A549 (cell line): Measurements from ENCODE around the gene PCDHB12. TPM values are rescaled to one million over a fixed set of nuclear protein-coding genes. Genes with fewer than 3 reads are reported as not detected.
"Not testable (repeated sequence)": the region's sequence is repeated elsewhere in the genome, so short reads cannot be mapped to it uniquely, and the experiment has no call there.

Experiments
- ATAC-seq, 2 experiments: fragments of 200-7000 bp in 1 of 2; fragments of >200 bp in 1 of 2; cut with Nextera tagmentation in 1 of 2; cut with Tn5 transposase in 1 of 2; 3 replicates each; pipeline versions ENCODE4 v1.8.0 to v1.9.1; 2018 to 2020; ENCODE audit warnings: mild to moderate bottlenecking in 1 of 2, moderate library complexity in 1 of 2
- CTCF ChIA-PET: fragments of 300-600 bp; sonication (Branson Sonifier 250); formaldehyde crosslinking; extraction: SDS; loops from one replicate; lab custom pipeline; 2021; ENCODE audit warnings: antibody characterized with exemption, inconsistent platforms; lab: Yijun Ruan, JAX
- POLR2A ChIA-PET: fragments of 350-600 bp; formaldehyde crosslinking; extraction: SDS; loops from one replicate; lab custom pipeline; 2021; ENCODE audit warnings: antibody characterized with exemption, inconsistent platforms; lab: Yijun Ruan, JAX
- DNase-seq, 2 experiments: peaks; one replicate each; pipeline versions ENCODE4 v3.0.0 to v3.0.0-alpha.2; 2011 to 2016; ENCODE audit warnings: low read depth in 1 of 2, low spot score in 1 of 2
- FAIRE-seq: peaks from 2 replicates; lab custom pipeline; 2011; peaks lifted over from hg19 to GRCh38; lab: Jason Lieb, UNC
- H3K27ac ChIP-seq, 2 experiments: fragments of >200 bp; sonication (Bioruptor Twin); formaldehyde crosslinking; 3 replicates each; pipeline ENCODE4 v1.5.1; 2016 to 2017
- H3K4me1 ChIP-seq: fragments of >200 bp; sonication (Bioruptor Twin); formaldehyde crosslinking; 3 replicates; pipeline ENCODE4 v1.6.1; 2016
- H3K4me2 ChIP-seq: fragments of >200 bp; sonication (Bioruptor Twin); formaldehyde crosslinking; 3 replicates; pipeline ENCODE4 v1.6.1; 2016
- H3K4me3 ChIP-seq: fragments of >200 bp; sonication (Bioruptor Twin); formaldehyde crosslinking; 3 replicates; pipeline ENCODE4 v1.5.1; 2016
- H3K9me3 ChIP-seq: fragments of >200 bp; sonication (Bioruptor Twin); formaldehyde crosslinking; 3 replicates; pipeline ENCODE4 v1.6.1; 2016
- BHLHE40 ChIP-seq: IDR thresholded peaks from 2 replicates; pipeline ENCODE4 v1.6.1; 2012; ENCODE audit warnings: low read depth, low read length, inconsistent platforms
- HOXB13 ChIP-seq: fragments of 250-450 bp; sonication (Bioruptor Pico); IDR thresholded peaks from 2 replicates; pipeline ENCODE4 v1.5.0; 2020; ENCODE audit warnings: low read depth, mild to moderate bottlenecking, moderate library complexity
- MAFK ChIP-seq: fragments of 450-650 bp; IDR thresholded peaks from 2 replicates; pipeline ENCODE4 v1.6.1; 2014; ENCODE audit not compliant: partially characterized antibody
- POLR2A ChIP-seq: IDR thresholded peaks from 2 replicates; pipeline ENCODE4 v1.6.1; 2012; ENCODE audit warnings: mild to moderate bottlenecking, low read length
- RAD21 ChIP-seq, 2 experiments: fragments of >200 bp in 1 of 2; sonication (Bioruptor Twin) in 1 of 2; formaldehyde crosslinking in 1 of 2; IDR thresholded peaks in 1 of 2; conservative IDR thresholded peaks in 1 of 2; 2 replicates in 1 of 2; 3 replicates in 1 of 2; pipeline ENCODE4 v1.6.1; 2012 to 2018; ENCODE audit warnings: inconsistent platforms in 1 of 2
- ZNF302 ChIP-seq: fragments of 250-450 bp; sonication (Bioruptor Pico); IDR thresholded peaks from 2 replicates; pipeline ENCODE4 v1.9.0; 2021; ENCODE audit warnings: inconsistent platforms, mild to moderate bottlenecking, moderate library complexity
- WGBS: methylation state at CpG from one replicate; pipeline ENCODE4 v1.1.6; 2017; ENCODE audit errors: missing lambda C conversion rate; 5-methylcytosine and 5-hydroxymethylcytosine counted together
- polyA plus RNA-seq, 4 experiments: library from polyadenylated mRNA; depleted of rRNA in 3 of 4; stranded (reverse); fragments of >200 nt; fragmentation: RNase III in 1 of 4; extraction: RNeasy Plus Mini Kit Qiagen cat#74134 plus additional on column Dnase treatment in 1 of 4; gene quantifications; 2 replicates in 3 of 4; 3 replicates in 1 of 4; pipeline ENCODE4 v1.2.3, GENCODE V29; 2011 to 2017
- TF ChIP-seq, protein P1 (sequence below): fragments of >200 bp; sonication (Bioruptor Twin); formaldehyde crosslinking; IDR thresholded peaks from 3 replicates; pipeline ENCODE4 v1.5.1; 2016

PCDHB12 gene
- polyA plus RNA-seq, 2 of the 4 experiments (the other 2 are of a cell fraction): 0.05 TPM; not detected in 1

DNA sequence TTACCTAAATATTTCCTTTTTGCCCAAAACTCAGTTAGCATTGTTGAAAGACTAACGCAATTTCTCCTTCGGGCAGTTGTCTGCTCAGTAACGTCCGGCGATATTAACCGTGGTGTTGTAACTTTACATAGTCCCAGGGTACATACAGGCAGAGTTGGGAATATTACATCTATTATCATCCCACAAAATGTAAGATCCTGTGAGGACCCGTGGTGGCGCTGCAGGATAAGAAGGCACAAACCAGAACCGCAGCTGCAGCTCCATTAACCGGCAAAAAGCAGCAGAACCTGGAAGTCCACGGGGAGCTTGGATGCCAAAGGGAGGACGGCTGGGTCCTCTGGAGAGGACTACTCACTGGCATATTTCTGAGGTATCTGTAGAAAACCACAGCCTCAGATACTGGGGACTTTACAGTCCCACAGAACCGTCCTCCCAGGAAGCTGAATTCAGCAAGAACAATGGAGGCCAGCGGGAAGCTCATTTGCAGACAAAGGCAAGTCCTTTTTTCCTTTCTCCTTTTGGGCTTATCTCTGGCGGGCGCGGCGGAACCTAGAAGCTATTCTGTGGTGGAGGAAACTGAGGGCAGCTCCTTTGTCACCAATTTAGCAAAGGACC, 30.8 kb upstream of the PCDHB12 start, which contains the start of gene PCDHB8:
Gene PCDHB8, plus strand, starts transcription at position 214 of the 615 bp plus-strand sequence. Its CDS starts 245 bp downstream, at position 459.
- peak; percentile 76 to 89 for ATAC-seq
- TF ChIP-seq RAD21 (conservative IDR thresholded peaks at IDR 0.05 in 1 of 2, IDR thresholded peaks at IDR 0.05 in 1 of 2): peak in 1 of 2 experiments; percentile 22; a peak in 2 of 5 replicates
- TF ChIP-seq, protein P1, sequence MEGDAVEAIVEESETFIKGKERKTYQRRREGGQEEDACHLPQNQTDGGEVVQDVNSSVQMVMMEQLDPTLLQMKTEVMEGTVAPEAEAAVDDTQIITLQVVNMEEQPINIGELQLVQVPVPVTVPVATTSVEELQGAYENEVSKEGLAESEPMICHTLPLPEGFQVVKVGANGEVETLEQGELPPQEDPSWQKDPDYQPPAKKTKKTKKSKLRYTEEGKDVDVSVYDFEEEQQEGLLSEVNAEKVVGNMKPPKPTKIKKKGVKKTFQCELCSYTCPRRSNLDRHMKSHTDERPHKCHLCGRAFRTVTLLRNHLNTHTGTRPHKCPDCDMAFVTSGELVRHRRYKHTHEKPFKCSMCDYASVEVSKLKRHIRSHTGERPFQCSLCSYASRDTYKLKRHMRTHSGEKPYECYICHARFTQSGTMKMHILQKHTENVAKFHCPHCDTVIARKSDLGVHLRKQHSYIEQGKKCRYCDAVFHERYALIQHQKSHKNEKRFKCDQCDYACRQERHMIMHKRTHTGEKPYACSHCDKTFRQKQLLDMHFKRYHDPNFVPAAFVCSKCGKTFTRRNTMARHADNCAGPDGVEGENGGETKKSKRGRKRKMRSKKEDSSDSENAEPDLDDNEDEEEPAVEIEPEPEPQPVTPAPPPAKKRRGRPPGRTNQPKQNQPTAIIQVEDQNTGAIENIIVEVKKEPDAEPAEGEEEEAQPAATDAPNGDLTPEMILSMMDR: 0 out of 3 replicates have a peak, but pooled peaks have one; percentile 10
- ChIA-PET POLR2A (interaction anchor here (1.1 kb wide), 1 partner anchor 143 kb away, joined by 3 read pairs; the partner anchor contains the start of gene TAF7), CTCF (interaction anchor here (0.7 to 1.8 kb wide), 5 partner anchors 10 to 142 kb away, joined by 3 to 7 read pairs (median 3); partner anchors contain the start of gene PCDHB6)
- DNase-seq: peak in 1 of 2 experiments; percentile 37
- not testable (repeated sequence) for H3K4me3 ChIP-seq, H3K4me1 ChIP-seq, H3K27ac ChIP-seq, FAIRE-seq, H3K4me2 ChIP-seq
- H3K9me3 ChIP-seq: peaks cover 16% of the 10 kb centered on the region; the same call in 2 of the 3 replicates
- WGBS: 31% methylated on average over 17 of the region's 18 CpGs

DNA sequence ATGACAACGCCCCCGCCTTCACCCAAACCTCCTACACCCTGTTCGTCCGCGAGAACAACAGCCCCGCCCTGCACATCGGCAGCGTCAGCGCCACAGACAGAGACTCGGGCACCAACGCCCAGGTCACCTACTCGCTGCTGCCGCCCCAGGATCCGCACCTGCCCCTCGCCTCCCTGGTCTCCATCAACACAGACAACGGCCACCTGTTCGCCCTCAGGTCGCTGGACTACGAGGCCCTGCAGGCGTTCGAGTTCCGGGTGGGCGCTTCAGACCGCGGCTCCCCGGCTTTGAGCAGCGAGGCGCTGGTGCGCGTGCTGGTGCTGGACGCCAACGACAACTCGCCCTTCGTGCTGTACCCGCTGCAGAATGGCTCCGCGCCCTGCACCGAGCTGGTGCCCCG, 29.1 kb upstream of the PCDHB12 start:
- H3K27ac ChIP-seq, FAIRE-seq, ATAC-seq, H3K4me2 ChIP-seq, DNase-seq, POLR2A ChIA-PET, H3K4me1 ChIP-seq, H3K4me3 ChIP-seq: not testable (repeated sequence)
- 74% methylated on average over 36 of the region's 39 CpGs for WGBS
- CTCF ChIA-PET: interaction anchor here (1.6 kb wide), 1 partner anchor 140 kb away, joined by 3 read pairs; no protein-coding TSS in a partner anchor
- peaks cover 16% of the 10 kb centered on the region; the same call in 2 of the 3 replicates for H3K9me3 ChIP-seq

DNA sequence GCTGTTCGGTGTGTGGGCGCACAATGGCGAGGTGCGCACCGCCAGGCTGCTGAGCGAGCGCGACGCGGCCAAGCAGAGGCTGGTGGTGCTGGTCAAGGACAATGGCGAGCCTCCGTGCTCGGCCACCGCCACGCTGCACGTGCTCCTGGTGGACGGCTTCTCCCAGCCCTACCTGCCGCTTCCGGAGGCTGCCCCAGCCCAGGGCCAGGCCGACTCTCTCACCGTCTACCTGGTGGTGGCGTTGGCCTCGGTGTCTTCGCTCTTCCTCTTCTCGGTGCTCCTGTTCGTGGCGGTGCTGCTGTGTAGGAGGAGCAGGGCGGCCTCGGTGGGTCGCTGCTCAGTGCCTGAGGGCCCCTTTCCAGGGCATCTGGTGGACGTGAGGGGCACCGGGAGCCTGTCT, 28.6 kb upstream of the PCDHB12 start:
- H3K27ac ChIP-seq, DNase-seq, POLR2A ChIA-PET, CTCF ChIA-PET, H3K4me3 ChIP-seq, ATAC-seq, FAIRE-seq, H3K4me2 ChIP-seq, H3K4me1 ChIP-seq: not testable (repeated sequence)
- 54% methylated on average over 10 of the region's 32 CpGs for WGBS
- H3K9me3 ChIP-seq: peaks cover 16% of the 10 kb centered on the region; the same call in 2 of the 3 replicates

DNA sequence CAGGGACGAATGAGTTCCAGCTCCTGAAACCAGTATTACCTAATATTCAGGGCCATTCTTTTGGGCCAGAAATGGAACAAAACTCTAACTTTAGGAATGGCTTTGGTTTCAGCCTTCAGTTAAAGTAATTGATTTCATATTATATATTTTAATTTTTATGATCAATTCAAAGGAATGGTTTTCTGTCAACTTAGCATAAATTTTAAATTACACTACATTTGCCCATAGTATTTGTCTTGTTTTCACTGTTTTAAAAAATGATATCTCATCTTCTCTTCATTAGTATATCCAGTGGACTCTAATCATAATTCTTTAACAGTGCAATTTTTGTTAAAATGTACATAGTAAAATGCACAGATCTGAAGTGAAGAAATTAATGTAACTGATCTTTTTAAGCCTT, 28.2 kb upstream of the PCDHB12 start:
- FAIRE-seq (no peak), ATAC-seq (no peak), DNase-seq (no peak)
- Histone ChIP-seq H3K4me2 (no peak overlapping the region), H3K27ac (no peak overlapping the region), H3K4me3 (no peak overlapping the region), H3K9me3 (peaks cover 13% of the 10 kb centered on the region; the same call in 1 of the 3 replicates), H3K4me1 (no peaks in the 10 kb centered on the region)
- TF ChIP-seq ZNF302 (CRISPR knock-in tag): no peak
- no peak for TF ChIP-seq HOXB13 (CRISPR knock-in tag)
- no peak for TF ChIP-seq POLR2A
- peak; percentile 42 for TF ChIP-seq MAFK
- ChIA-PET POLR2A (no interaction called here), CTCF (no interaction called here)
- 23% methylated on average over 1 of the region's 1 CpG for WGBS

DNA sequence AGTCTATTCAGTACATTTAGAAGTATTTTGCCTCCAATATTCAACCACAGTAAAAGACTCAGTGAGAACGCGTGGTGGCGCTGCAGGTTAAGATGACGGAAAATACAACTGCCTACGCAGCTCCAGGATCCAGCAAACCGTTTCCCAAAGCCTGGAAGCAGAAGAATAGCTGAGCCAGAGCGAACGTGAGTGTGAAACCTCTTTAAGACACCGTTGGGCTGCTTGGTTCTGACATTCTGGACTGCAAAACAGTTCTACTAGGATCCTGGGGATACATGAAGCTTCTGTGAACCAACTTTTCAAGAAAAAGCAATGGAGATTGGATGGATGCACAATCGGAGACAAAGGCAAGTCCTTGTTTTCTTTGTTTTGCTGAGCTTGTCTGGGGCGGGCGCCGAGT, 26.3 kb upstream of the PCDHB12 start, which contains the start of gene PCDHB16:
Gene PCDHB16, plus strand, starts transcription at position 140 of the 400 bp plus-strand sequence. Its CDS starts 173 bp downstream, at position 313.
- Histone ChIP-seq H3K9me3 (0 out of 3 replicates have a peak, but pooled peaks cover 9% of the 10 kb centered on the region), H3K4me3 (no peak within 1 kb of the TSS), H3K4me1 (no peaks in the 10 kb centered on the region)
- ATAC-seq: peak in 1 of 2 experiments; percentile 55; a peak in 3 of 6 replicates
- no peak for FAIRE-seq
- peak in 1 of 2 experiments; percentile 24 for DNase-seq
- CTCF ChIA-PET: interaction anchor here (1.3 to 1.5 kb wide), 3 partner anchors 17 to 382 kb away, joined by 4 to 9 read pairs (median 5); partner anchors contain the start of gene PCDHB11
- 29% methylated on average over 13 of the region's 13 CpGs for WGBS
- POLR2A ChIA-PET: no interaction called here
- peak in 1 of 2 experiments; percentile 27; a peak in 1 of 5 replicates for TF ChIP-seq RAD21 (conservative IDR thresholded peaks at IDR 0.05 in 1 of 2, IDR thresholded peaks at IDR 0.05 in 1 of 2)
- TF ChIP-seq BHLHE40: no peak
- TF ChIP-seq, all 56 proteins: peak for 1
- H3K4me2 ChIP-seq: no peak within 1 kb of the TSS
- H3K27ac ChIP-seq: no peak within 1 kb of the TSS

DNA sequence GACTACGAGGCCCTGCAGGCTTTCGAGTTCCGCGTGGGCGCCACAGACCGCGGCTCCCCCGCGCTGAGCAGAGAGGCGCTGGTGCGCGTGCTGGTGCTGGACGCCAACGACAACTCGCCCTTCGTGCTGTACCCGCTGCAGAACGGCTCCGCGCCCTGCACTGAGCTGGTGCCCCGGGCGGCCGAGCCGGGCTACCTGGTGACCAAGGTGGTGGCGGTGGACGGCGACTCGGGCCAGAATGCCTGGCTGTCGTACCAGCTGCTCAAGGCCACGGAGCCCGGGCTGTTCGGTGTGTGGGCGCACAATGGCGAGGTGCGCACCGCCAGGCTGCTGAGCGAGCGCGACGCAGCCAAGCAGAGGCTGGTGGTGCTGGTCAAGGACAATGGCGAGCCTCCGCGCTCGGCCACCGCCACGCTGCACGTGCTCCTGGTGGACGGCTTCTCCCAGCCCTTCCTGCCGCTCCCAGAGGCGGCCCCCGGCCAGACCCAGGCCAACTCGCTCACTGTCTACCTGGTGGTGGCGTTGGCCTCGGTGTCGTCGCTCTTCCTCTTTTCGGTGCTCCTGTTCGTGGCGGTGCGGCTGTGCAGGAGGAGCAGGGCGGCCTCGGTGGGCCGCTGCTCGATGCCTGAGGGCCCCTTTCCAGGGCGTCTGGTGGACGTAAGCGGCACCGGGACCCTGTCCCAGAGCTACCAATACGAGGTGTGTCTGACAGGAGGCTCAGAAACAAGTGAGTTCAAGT, 24.2 kb upstream of the PCDHB12 start:
- H3K27ac ChIP-seq, FAIRE-seq, H3K9me3 ChIP-seq, ATAC-seq, H3K4me2 ChIP-seq, H3K4me1 ChIP-seq, CTCF ChIA-PET, DNase-seq, H3K4me3 ChIP-seq, POLR2A ChIA-PET: not testable (repeated sequence)
- WGBS: 43% methylated on average over 18 of the region's 69 CpGs
